ENCODE data around the gene GAPVD1.

DNA sequence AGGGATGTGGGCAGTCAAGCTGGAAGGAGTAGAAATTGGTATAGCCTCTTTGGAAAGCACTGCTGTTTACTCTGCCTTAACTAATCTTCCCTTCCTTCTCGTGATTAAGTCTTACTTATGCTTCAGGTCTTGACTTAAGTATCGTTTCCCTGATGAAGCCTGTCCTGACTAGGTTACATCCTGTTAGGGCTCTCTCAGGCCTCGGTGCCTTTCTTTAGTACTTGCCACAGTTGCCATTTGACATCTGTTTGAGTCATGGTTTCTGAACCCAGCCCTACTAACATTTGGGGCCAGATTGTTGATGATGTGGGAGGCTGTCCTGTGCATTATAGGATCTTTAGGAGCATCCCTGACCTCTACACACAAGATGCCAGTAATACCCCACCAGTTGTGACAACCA lies 94.4 kb downstream of the GAPVD1 start:
- TF ChIP-seq, protein P1, sequence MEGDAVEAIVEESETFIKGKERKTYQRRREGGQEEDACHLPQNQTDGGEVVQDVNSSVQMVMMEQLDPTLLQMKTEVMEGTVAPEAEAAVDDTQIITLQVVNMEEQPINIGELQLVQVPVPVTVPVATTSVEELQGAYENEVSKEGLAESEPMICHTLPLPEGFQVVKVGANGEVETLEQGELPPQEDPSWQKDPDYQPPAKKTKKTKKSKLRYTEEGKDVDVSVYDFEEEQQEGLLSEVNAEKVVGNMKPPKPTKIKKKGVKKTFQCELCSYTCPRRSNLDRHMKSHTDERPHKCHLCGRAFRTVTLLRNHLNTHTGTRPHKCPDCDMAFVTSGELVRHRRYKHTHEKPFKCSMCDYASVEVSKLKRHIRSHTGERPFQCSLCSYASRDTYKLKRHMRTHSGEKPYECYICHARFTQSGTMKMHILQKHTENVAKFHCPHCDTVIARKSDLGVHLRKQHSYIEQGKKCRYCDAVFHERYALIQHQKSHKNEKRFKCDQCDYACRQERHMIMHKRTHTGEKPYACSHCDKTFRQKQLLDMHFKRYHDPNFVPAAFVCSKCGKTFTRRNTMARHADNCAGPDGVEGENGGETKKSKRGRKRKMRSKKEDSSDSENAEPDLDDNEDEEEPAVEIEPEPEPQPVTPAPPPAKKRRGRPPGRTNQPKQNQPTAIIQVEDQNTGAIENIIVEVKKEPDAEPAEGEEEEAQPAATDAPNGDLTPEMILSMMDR (IDR thresholded peaks at IDR 0.05), result no peak
- no peak for TF ChIP-seq POLR2A (IDR thresholded peaks at IDR 0.05)
